ENCODE results near the gene GALNT18. TPM values are rescaled to one million over a fixed set of nuclear protein-coding genes. Genes with fewer than 3 reads are reported as not detected.

GALNT18 gene
- total RNA-seq, 1 experiment from 2014 or later = 9.2 TPM

DNA sequence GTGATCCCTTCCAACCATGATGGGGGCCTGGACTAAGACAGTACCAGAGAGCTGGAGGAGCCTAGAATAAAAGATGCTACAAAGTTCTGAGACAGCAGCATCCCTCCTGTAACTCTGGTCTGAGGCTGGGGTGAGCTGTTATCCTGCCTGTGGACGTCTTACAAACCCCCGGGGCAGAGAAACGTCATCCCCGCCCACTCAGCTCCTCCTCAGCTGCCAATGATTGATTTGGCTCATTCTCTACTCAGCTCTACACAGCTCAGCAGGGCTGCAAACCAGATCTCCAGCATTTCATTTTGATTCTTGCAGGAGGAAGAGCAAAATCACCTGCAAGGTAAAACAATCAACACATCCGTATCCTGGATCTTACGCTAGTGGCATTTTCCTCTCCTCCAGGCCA is 324.2 kb downstream of the GALNT18 start:
- H3K27me3 Mint-ChIP-seq (ENCODE audit: unreplicated experiment) = no peaks in the 10 kb centered on the region
- CTCF ChIA-PET = no interaction called here
- H3K4me3 Mint-ChIP-seq (ENCODE audit: low read depth, unreplicated experiment) = no peak overlapping the region
- H3K27ac Mint-ChIP-seq (ENCODE audit: unreplicated experiment) = no peak overlapping the region
- TF ChIP-seq, protein P1, sequence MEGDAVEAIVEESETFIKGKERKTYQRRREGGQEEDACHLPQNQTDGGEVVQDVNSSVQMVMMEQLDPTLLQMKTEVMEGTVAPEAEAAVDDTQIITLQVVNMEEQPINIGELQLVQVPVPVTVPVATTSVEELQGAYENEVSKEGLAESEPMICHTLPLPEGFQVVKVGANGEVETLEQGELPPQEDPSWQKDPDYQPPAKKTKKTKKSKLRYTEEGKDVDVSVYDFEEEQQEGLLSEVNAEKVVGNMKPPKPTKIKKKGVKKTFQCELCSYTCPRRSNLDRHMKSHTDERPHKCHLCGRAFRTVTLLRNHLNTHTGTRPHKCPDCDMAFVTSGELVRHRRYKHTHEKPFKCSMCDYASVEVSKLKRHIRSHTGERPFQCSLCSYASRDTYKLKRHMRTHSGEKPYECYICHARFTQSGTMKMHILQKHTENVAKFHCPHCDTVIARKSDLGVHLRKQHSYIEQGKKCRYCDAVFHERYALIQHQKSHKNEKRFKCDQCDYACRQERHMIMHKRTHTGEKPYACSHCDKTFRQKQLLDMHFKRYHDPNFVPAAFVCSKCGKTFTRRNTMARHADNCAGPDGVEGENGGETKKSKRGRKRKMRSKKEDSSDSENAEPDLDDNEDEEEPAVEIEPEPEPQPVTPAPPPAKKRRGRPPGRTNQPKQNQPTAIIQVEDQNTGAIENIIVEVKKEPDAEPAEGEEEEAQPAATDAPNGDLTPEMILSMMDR (IDR thresholded peaks at IDR 0.05; ENCODE audit: unreplicated experiment) = no peak
- no peaks in the 10 kb centered on the region for H3K36me3 Mint-ChIP-seq (ENCODE audit: insufficient read depth, unreplicated experiment)
- no peaks in the 10 kb centered on the region for H3K4me1 Mint-ChIP-seq (ENCODE audit: low read depth, unreplicated experiment)
- intact Hi-C loops (cut with micrococcal nuclease; ENCODE audit: unreplicated experiment) = no loop called here
- no TSS peak for BruUV-seq (replicated peaks)
- no peaks in the 10 kb centered on the region for H3K9me3 Mint-ChIP-seq (ENCODE audit: low read depth, unreplicated experiment)
- no peak for DNase-seq

DNA sequence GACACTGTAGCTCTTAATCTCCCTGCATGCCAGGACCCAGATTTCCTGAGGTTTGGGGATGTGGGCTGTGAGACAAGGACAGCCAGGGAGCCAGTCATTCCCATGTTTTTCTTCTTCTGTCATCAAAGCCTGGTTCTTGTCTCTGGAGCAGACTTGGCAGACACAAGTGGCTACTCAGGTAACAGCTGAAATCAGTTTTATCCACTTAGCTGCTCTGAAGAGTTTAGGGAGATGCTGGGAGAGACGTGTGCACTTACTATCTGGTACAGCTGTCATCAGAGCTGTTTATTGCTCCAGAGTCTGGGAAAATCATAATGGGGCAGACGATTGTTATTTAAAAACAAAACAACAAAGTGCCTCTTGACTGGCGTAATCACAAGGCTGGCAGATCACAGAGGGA is 325.4 kb downstream of the GALNT18 start:
- DNase-seq = no peak
- no peaks in the 10 kb centered on the region for H3K27me3 Mint-ChIP-seq (ENCODE audit: unreplicated experiment)
- TF ChIP-seq, protein P1 (IDR thresholded peaks at IDR 0.05; ENCODE audit: unreplicated experiment) = no peak
- no peak overlapping the region for H3K27ac Mint-ChIP-seq (ENCODE audit: unreplicated experiment)
- no peaks in the 10 kb centered on the region for H3K9me3 Mint-ChIP-seq (ENCODE audit: low read depth, unreplicated experiment)
- no peaks in the 10 kb centered on the region for H3K36me3 Mint-ChIP-seq (ENCODE audit: insufficient read depth, unreplicated experiment)
- intact Hi-C loops (cut with micrococcal nuclease; ENCODE audit: unreplicated experiment) = no loop called here
- H3K4me3 Mint-ChIP-seq (ENCODE audit: low read depth, unreplicated experiment) = no peak overlapping the region
- CTCF ChIA-PET = no interaction called here
- H3K4me1 Mint-ChIP-seq (ENCODE audit: low read depth, unreplicated experiment) = no peaks in the 10 kb centered on the region
- no TSS peak for BruUV-seq (replicated peaks)

DNA sequence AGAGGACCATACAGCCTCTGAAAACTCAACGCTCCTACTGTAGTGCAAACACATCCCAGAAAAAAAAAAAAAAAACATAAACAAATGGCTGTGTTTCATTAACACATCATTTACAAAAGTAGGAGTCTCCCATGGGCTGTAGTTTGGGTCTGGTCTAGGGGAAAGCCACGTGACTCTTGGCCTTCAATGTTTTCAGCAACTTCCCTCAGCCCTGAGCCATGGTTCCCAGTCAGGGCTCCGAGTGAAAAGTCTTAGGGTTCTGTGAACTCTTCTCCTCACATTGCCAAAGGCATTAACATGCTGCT is 327.3 kb downstream of the GALNT18 start:
- CTCF ChIA-PET = no interaction called here
- no peak for DNase-seq
- Mint-ChIP-seq H3K4me1 (ENCODE audit: low read depth, unreplicated experiment) (no peaks in the 10 kb centered on the region), H3K27ac (ENCODE audit: unreplicated experiment) (no peak overlapping the region), H3K27me3 (ENCODE audit: unreplicated experiment) (no peaks in the 10 kb centered on the region), H3K9me3 (ENCODE audit: low read depth, unreplicated experiment) (no peaks in the 10 kb centered on the region), H3K36me3 (ENCODE audit: insufficient read depth, unreplicated experiment) (no peaks in the 10 kb centered on the region), H3K4me3 (ENCODE audit: low read depth, unreplicated experiment) (no peak overlapping the region)
- intact Hi-C loops (cut with micrococcal nuclease; ENCODE audit: unreplicated experiment) = no loop called here
- TF ChIP-seq, protein P1 (IDR thresholded peaks at IDR 0.05; ENCODE audit: unreplicated experiment) = no peak
- BruUV-seq (replicated peaks) = no TSS peak

DNA sequence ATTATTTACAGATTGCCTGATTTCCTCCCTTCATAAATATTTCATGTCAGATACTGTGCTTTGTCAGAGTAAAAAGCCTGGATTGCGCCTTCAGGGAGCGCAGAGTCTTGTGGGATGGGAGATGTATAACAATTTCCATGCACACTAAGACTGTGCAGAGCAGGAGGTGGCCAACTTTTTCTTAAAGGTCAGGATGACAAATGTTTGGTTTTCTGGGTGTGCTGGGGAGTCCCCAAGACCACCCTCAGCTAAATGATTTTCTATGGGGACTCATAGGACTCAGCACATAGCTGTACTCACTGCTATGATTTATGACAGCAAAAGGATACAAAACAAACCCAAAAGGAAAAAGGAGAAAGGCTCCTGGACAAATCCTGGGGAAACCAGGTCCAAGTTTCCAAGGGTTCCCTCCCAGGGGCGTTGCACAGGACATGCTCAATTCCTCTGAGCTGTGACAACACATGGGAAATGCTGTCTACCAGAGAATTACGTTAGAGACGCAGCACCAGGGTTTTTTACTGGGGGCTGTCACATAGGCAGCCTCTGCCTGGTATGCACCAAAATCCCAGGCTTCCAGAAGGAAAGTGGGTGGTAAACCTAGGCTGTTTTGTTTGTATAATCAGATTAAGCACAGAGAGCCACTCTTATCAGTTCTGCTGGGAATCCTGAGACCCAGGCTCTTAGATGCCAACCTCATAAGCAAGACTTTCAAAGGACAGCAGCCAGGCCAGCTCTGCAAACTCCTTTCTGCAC is 327.8 kb downstream of the GALNT18 start:
- CTCF ChIA-PET = no interaction called here
- BruUV-seq (replicated peaks) = no TSS peak
- Mint-ChIP-seq H3K4me3 (ENCODE audit: low read depth, unreplicated experiment) (no peak overlapping the region), H3K9me3 (ENCODE audit: low read depth, unreplicated experiment) (no peaks in the 10 kb centered on the region), H3K36me3 (ENCODE audit: insufficient read depth, unreplicated experiment) (no peaks in the 10 kb centered on the region), H3K27ac (ENCODE audit: unreplicated experiment) (no peak overlapping the region), H3K4me1 (ENCODE audit: low read depth, unreplicated experiment) (no peaks in the 10 kb centered on the region), H3K27me3 (ENCODE audit: unreplicated experiment) (no peaks in the 10 kb centered on the region)
- no peak for DNase-seq
- TF ChIP-seq, protein P1 (IDR thresholded peaks at IDR 0.05; ENCODE audit: unreplicated experiment) = no peak
- intact Hi-C loops (cut with micrococcal nuclease; ENCODE audit: unreplicated experiment) = no loop called here

Data from Calu3 (cell line).